HepG2 (cell line): Measurements from ENCODE around the gene CHST4. TPM values are rescaled to one million over a fixed set of nuclear protein-coding genes. Genes with fewer than 3 reads are reported as not detected.

Experiments used
- ATAC-seq: fragments of 200-7000 bp; cut with Tn5 transposase; 3 replicates; pipeline ENCODE4 v1.9.1; 2020; ENCODE audit warnings: mild to moderate bottlenecking, moderate library complexity
- BruUV-seq: library from RNA; stranded (reverse); fragments of 400-500 nt; replicated peaks from 2 replicates; lab custom pipeline; 2021; lab: Mats Ljungman, UMichigan
- CTCF ChIA-PET: fragments of 300-600 bp; formaldehyde crosslinking; extraction: SDS; loops from one replicate; lab custom pipeline; 2021; ENCODE audit warnings: low total read pairs, inconsistent platforms, low intra/inter-chr PET ratio; lab: Yijun Ruan, JAX
- POLR2A ChIA-PET: fragments of 350-600 bp; sonication (Branson Sonifier 250); formaldehyde crosslinking; loops from one replicate; lab custom pipeline; 2020; ENCODE audit warnings: antibody characterized with exemption, inconsistent platforms; lab: Yijun Ruan, JAX
- DNase-seq: peaks from one replicate; pipeline ENCODE4 v3.0.0-alpha.2; 2015; ENCODE audit warnings: low spot score
- FAIRE-seq: peaks from 3 replicates; lab custom pipeline; 2011; peaks lifted over from hg19 to GRCh38; lab: Jason Lieb, UNC
- H2AFZ ChIP-seq: one replicate; pipeline ENCODE4 v1.6.1; 2011; ENCODE audit warnings: low read length, inconsistent platforms
- H3K27ac ChIP-seq: fragments of 300-600 bp; 3 replicates; pipeline ENCODE4 v1.8.0; 2011; ENCODE audit warnings: mixed run types, mild to moderate bottlenecking, mixed read lengths, low read length, inconsistent platforms; ENCODE audit not compliant: insufficient read depth; ENCODE audit errors: extremely low read length
- H3K27me3 ChIP-seq, 2 experiments: fragments of 200-600 bp in 1 of 2; 2 replicates in 1 of 2; 3 replicates in 1 of 2; pipeline versions ENCODE4 v1.6.0 to v1.8.0; 2011; ENCODE audit warnings: low read length in 2 of 2, mild to moderate bottlenecking in 2 of 2, moderate library complexity in 2 of 2, inconsistent platforms in 1 of 2; ENCODE audit not compliant: insufficient read depth in 2 of 2, control insufficient read depth in 1 of 2
- H3K36me3 ChIP-seq, 2 experiments: fragments of 200-600 bp in 1 of 2; replicated peaks in 1 of 2; 2 replicates in 1 of 2; 3 replicates in 1 of 2; pipeline versions ENCODE4 v1.5.1 to v1.8.0; 2011; ENCODE audit warnings: low read length in 2 of 2, inconsistent platforms in 1 of 2; ENCODE audit not compliant: insufficient read depth in 2 of 2, control insufficient read depth in 1 of 2
- H3K4me1 ChIP-seq: 2 replicates; pipeline ENCODE4 v1.5.1; 2012; ENCODE audit warnings: low read length, inconsistent platforms; ENCODE audit not compliant: insufficient read depth
- H3K4me2 ChIP-seq: 2 replicates; pipeline ENCODE4 v1.6.0; 2011; ENCODE audit warnings: low read depth, low read length, inconsistent platforms
- H3K4me3 ChIP-seq, 3 experiments: fragments of 200-600 bp in 1 of 3; sonication (generic), shearing (Covaris generic) in 1 of 3; replicated peaks in 1 of 3; 2 replicates each; pipeline ENCODE4 v1.5.1; 2011 to 2016; ENCODE audit warnings: low read length in 3 of 3, inconsistent platforms in 2 of 3, low read depth in 2 of 3, mild to moderate bottlenecking in 2 of 3, control low read depth in 1 of 3, mixed read lengths in 1 of 3; ENCODE audit not compliant: insufficient read depth in 1 of 3
- H3K79me2 ChIP-seq: one replicate; pipeline ENCODE4 v1.6.1; 2011; ENCODE audit warnings: low read length, inconsistent platforms; ENCODE audit not compliant: insufficient read depth
- H3K9ac ChIP-seq: 2 replicates; pipeline ENCODE4 v1.6.0; 2011; ENCODE audit warnings: mild to moderate bottlenecking, low read depth, low read length, inconsistent platforms; ENCODE audit not compliant: insufficient read depth
- H3K9me3 ChIP-seq: 2 replicates; pipeline ENCODE4 v1.5.1; 2012; ENCODE audit warnings: mild to moderate bottlenecking, low read length
- H4K20me1 ChIP-seq: 2 replicates; pipeline ENCODE4 v1.6.0; 2011; ENCODE audit warnings: inconsistent platforms, mild to moderate bottlenecking, low read length, moderate library complexity; ENCODE audit not compliant: insufficient read depth
- IRF2 ChIP-seq: IDR thresholded peaks from 2 replicates; pipeline ENCODE4 v1.6.1; 2018; ENCODE audit warnings: missing genetic modification reagents, missing compliant biosample characterization
- NR2F2 ChIP-seq: IDR thresholded peaks from 2 replicates; pipeline ENCODE4 v1.6.1; 2012; ENCODE audit warnings: low read depth, inconsistent platforms, borderline replicate concordance
- POGZ ChIP-seq: sonication (generic); formaldehyde crosslinking; IDR thresholded peaks from 2 replicates; pipeline ENCODE4 v1.4.0; 2020; ENCODE audit warnings: mild to moderate bottlenecking, missing genetic modification reagents
- SMC3 ChIP-seq: IDR thresholded peaks from 2 replicates; pipeline ENCODE4 v1.6.1; 2011; ENCODE audit warnings: low read length, improper control_type of control experiment
- SP140L ChIP-seq: sonication (generic); formaldehyde crosslinking; IDR thresholded peaks from 2 replicates; pipeline ENCODE4 v1.4.0; 2020; ENCODE audit warnings: missing genetic modification reagents, borderline replicate concordance
- ZBTB7A ChIP-seq: sonication (generic); formaldehyde crosslinking; IDR thresholded peaks from 2 replicates; pipeline ENCODE4 v1.8.0; 2022; ENCODE audit warnings: mild to moderate bottlenecking, missing genetic modification reagents
- ZFAT ChIP-seq: sonication (generic); formaldehyde crosslinking; conservative IDR thresholded peaks from 2 replicates; pipeline ENCODE4 v1.8.1; 2023; ENCODE audit warnings: missing genetic modification reagents, inconsistent platforms
- ZNF484 ChIP-seq: sonication (generic); formaldehyde crosslinking; IDR thresholded peaks from 2 replicates; pipeline ENCODE4 v1.5.1; 2020; ENCODE audit warnings: mild to moderate bottlenecking, low read depth, missing genetic modification reagents, borderline replicate concordance
- ZNF589 ChIP-seq: sonication (generic); formaldehyde crosslinking; conservative IDR thresholded peaks from 2 replicates; pipeline ENCODE4 v1.8.0; 2022; ENCODE audit warnings: mild to moderate bottlenecking, moderate library complexity, missing genetic modification reagents
- ZNF644 ChIP-seq: IDR thresholded peaks from 2 replicates; pipeline ENCODE4 v1.6.1; 2016; ENCODE audit warnings: low read depth
- ZNF687 ChIP-seq: sonication (generic); formaldehyde crosslinking; IDR thresholded peaks from 2 replicates; pipeline ENCODE4 v1.5.1; 2020; ENCODE audit warnings: mild to moderate bottlenecking, missing genetic modification reagents, moderate library complexity
- WGBS: methylation state at CpG from one replicate; pipeline ENCODE4 v1.1.6; 2017; ENCODE audit warnings: low lambda C conversion rate; 5-methylcytosine and 5-hydroxymethylcytosine counted together
- in situ Hi-C: cut with HindIII; loops from 2 replicates; pipeline ENCODE4 v1.10.0; 2017; ENCODE audit warnings: low pct_unique_long_range_greater_than_20kb; ENCODE audit not compliant: extremely low pct_ligation_motif_present
- intact Hi-C: fragments of 100-400 bp; cut with micrococcal nuclease; formaldehyde crosslinking; loops from one replicate; pipeline ENCODE4 v1.10.0; 2022; ENCODE audit not compliant: unreplicated experiment
- polyA plus RNA-seq, 8 experiments: library from polyadenylated mRNA; depleted of rRNA in 3 of 8; stranded (reverse) in 7 of 8; unstranded in 1 of 8; fragments of >200 nt; fragmentation: Illumina TruSeq in 4 of 8; extraction: Trizol in 4 of 8; gene quantifications; 2 replicates each; pipeline versions ENCODE4 v1.2.1 to v1.2.3, GENCODE V29; 2011 to 2016; ENCODE audit warnings: low read depth in 4 of 8, missing spikeins in 1 of 8, mixed read lengths in 1 of 8; ENCODE audit not compliant: insufficient read depth in 1 of 8
- total RNA-seq, 5 experiments: library from RNA; depleted of rRNA; stranded (reverse); fragments of >200 nt; fragmentation: Illumina TruSeq; extraction: Trizol; gene quantifications; 2 replicates each; pipeline ENCODE4 v1.2.3, GENCODE V29; 2016; ENCODE audit warnings: low read depth in 1 of 5

The CHST4 gene
- total and polyA plus RNA-seq, 2 of the 13 experiments (the other 11 are each of a cell fraction or from before 2014, with no cell fraction given), result not detected

- CTCF ChIA-PET, result no interaction called here
- no TSS peak for BruUV-seq
- in situ Hi-C loops (loop anchor here (5.0 kb wide), 1 partner anchor 39 kb away; no protein-coding TSS in a partner anchor), intact Hi-C loops (no loop called here)
- H3K79me2 ChIP-seq, result no peaks in the 10 kb centered on the region
- DNase-seq (no peak), ATAC-seq (no peak), FAIRE-seq (no peak)
- H3K36me3 ChIP-seq, result no peaks in the 10 kb centered on the region; a peak in 1 of 5 replicates
- TF ChIP-seq ZNF589 (CRISPR knock-in tag), result no peak
- no peak for TF ChIP-seq SMC3
- TF ChIP-seq ZNF484, result no peak
- no peak for TF ChIP-seq IRF2 (CRISPR knock-in tag)
- no peak for TF ChIP-seq ZBTB7A
- POLR2A ChIA-PET, result no interaction called here
- no peaks in the 10 kb centered on the region for H4K20me1 ChIP-seq
- no peak overlapping the region for H3K4me3 ChIP-seq
- no peak overlapping the region for H2AFZ ChIP-seq
- H3K4me2 ChIP-seq, result no peak overlapping the region
- 95% methylated on average over 4 of the region's 4 CpGs for WGBS
- no peaks in the 10 kb centered on the region; a peak in 1 of 5 replicates for H3K27me3 ChIP-seq
- H3K4me1 ChIP-seq, result peaks cover 66% of the 10 kb centered on the region
- H3K9me3 ChIP-seq, result no peaks in the 10 kb centered on the region
- no peak overlapping the region for H3K9ac ChIP-seq
- no peak overlapping the region for H3K27ac ChIP-seq
These were observed 42.3 kb downstream of the CHST4 start for GRCh38 chr16:71568551-71568950.

- FAIRE-seq, result no peak
- H3K9me3 ChIP-seq, result no peaks in the 10 kb centered on the region
These were observed 43.4 kb downstream of the CHST4 start for GRCh38 chr16:71569621-71570020.

More at GRCh38 chr16:71569621-71570020, 43.4 kb downstream of the CHST4 start:
- no peaks in the 10 kb centered on the region; a peak in 1 of 5 replicates for H3K27me3 ChIP-seq
- no peak for TF ChIP-seq NR2F2
- TF ChIP-seq ZNF644 (CRISPR knock-in tag), result no peak
- peak; percentile 16; the same call in 1 of the 2 replicates for TF ChIP-seq ZNF687 (CRISPR knock-in tag)
- TF ChIP-seq SP140L (CRISPR knock-in tag), result no peak
- TF ChIP-seq ZFAT, result no peak
- no peak for TF ChIP-seq POGZ (CRISPR knock-in tag)
- no peaks in the 10 kb centered on the region; a peak in 1 of 5 replicates for H3K36me3 ChIP-seq
- H3K79me2 ChIP-seq, result no peaks in the 10 kb centered on the region
- no peaks in the 10 kb centered on the region for H4K20me1 ChIP-seq
- no TSS peak for BruUV-seq
- no peak for ATAC-seq
- in situ Hi-C loops, result loop anchor here (5.0 kb wide), 1 partner anchor 38 kb away; no protein-coding TSS in a partner anchor
- no peak overlapping the region for H3K4me3 ChIP-seq
- H2AFZ ChIP-seq, result no peak overlapping the region
- CTCF ChIA-PET, result no interaction called here
- 94% methylated on average over 4 of the region's 4 CpGs for WGBS
- no peak overlapping the region for H3K27ac ChIP-seq
- H3K4me1 ChIP-seq, result peaks cover 70% of the 10 kb centered on the region
- no peak overlapping the region for H3K9ac ChIP-seq
- no peak for DNase-seq
- no peak overlapping the region for H3K4me2 ChIP-seq
- intact Hi-C loops, result no loop called here
- POLR2A ChIA-PET, result interaction anchor here (0.8 to 7.2 kb wide), 2 partner anchors 15 to 29 kb away, joined by 5 to 93 read pairs; no protein-coding TSS in a partner anchor
